HL-60 (cell line): ENCODE results near the gene EDIL3.

Experiments used
- DNase-seq, 2 experiments: peaks; one replicate each; pipeline ENCODE4 v3.0.0-alpha.2; 2010 to 2020; ENCODE audit warnings: low read depth in 1 of 2, low spot score in 1 of 2
- H3K27ac ChIP-seq: fragments of 250-450 bp; sonication (Bioruptor Pico); replicated peaks from 2 replicates; pipeline ENCODE4 v1.5.1; 2020; ENCODE audit warnings: mild to moderate bottlenecking, moderate library complexity
- H3K27me3 ChIP-seq: fragments of 250-450 bp; sonication (Bioruptor Pico); 2 replicates; pipeline ENCODE4 v1.5.1; 2021; ENCODE audit warnings: mild to moderate bottlenecking, moderate library complexity; ENCODE audit not compliant: insufficient read depth, poor library complexity, severe bottlenecking
- H3K4me3 ChIP-seq: replicated peaks from 2 replicates; pipeline ENCODE4 v1.5.1; 2011; ENCODE audit warnings: mild to moderate bottlenecking, control low read depth, low read length; ENCODE audit not compliant: insufficient read depth
- CTCF ChIP-seq: IDR thresholded peaks from one replicate; pipeline ENCODE4 v1.5.1; 2011; ENCODE audit warnings: low read length, control low read depth, inconsistent platforms; ENCODE audit not compliant: insufficient read depth
- GABPA ChIP-seq: IDR thresholded peaks from 2 replicates; pipeline ENCODE4 v1.6.1; 2012; ENCODE audit warnings: low read depth
- POLR2AphosphoS5 ChIP-seq: IDR thresholded peaks from 2 replicates; pipeline ENCODE4 v1.6.1; 2012; ENCODE audit warnings: low read depth
- REST ChIP-seq: IDR thresholded peaks from 2 replicates; pipeline ENCODE4 v1.6.1; 2012; ENCODE audit warnings: low read depth; ENCODE audit not compliant: insufficient replicate concordance
- SPI1 ChIP-seq: IDR thresholded peaks from 2 replicates; pipeline ENCODE4 v1.6.1; 2012; ENCODE audit warnings: low read depth, mild to moderate bottlenecking, borderline replicate concordance

EDIL3 gene

GRCh38 chr5:84286662-84287061 is 98.0 kb downstream of the EDIL3 start:
- DNase-seq, result no peak
- TF ChIP-seq CTCF (no peak), REST (no peak), POLR2AphosphoS5 (no peak), SPI1 (no peak), GABPA (no peak)
- Histone ChIP-seq H3K27ac (no peak overlapping the region), H3K4me3 (no peak overlapping the region), H3K27me3 (no peaks in the 10 kb centered on the region)

- H3K27me3 ChIP-seq, result no peaks in the 10 kb centered on the region
- no peak for DNase-seq
- no peak overlapping the region for H3K4me3 ChIP-seq
- TF ChIP-seq REST, result no peak
- TF ChIP-seq GABPA, result no peak
- TF ChIP-seq POLR2AphosphoS5, result no peak
- no peak for TF ChIP-seq CTCF
- TF ChIP-seq SPI1, result no peak
- H3K27ac ChIP-seq, result no peak overlapping the region
Measured at GRCh38 chr5:84285641-84286637, 98.7 kb downstream of the EDIL3 start.

- DNase-seq, result no peak
- TF ChIP-seq GABPA (no peak), CTCF (no peak), POLR2AphosphoS5 (no peak)
- Histone ChIP-seq H3K27ac (no peak overlapping the region), H3K27me3 (no peaks in the 10 kb centered on the region), H3K4me3 (no peak overlapping the region)
Measured at GRCh38 chr5:84281383-84281782, 103.3 kb downstream of the EDIL3 start.
